SK-N-SH (cell line): ENCODE data around the gene MOB2. TPM values are rescaled to one million over a fixed set of nuclear protein-coding genes. Genes with fewer than 3 reads are reported as not detected.
"Not testable (repeated sequence)": the region's sequence is repeated elsewhere in the genome, so short reads cannot be mapped to it uniquely, and the experiment has no call there.

Source experiments
- CTCF ChIA-PET: fragments of 300-600, 350-600 bp; formaldehyde crosslinking; extraction: SDS; loops from one replicate; lab custom pipeline; 2021; lab: Yijun Ruan, JAX
- POLR2A ChIA-PET: fragments of 350-600 bp; sonication (Branson Sonifier 250); formaldehyde crosslinking; extraction: SDS; loops from one replicate; lab custom pipeline; 2020; ENCODE audit warnings: antibody characterized with exemption, inconsistent platforms; lab: Yijun Ruan, JAX
- DNase-seq: peaks from one replicate; pipeline ENCODE4 v3.0.0; 2012
- H2AFZ ChIP-seq: fragments of 200-600 bp; sonication (generic); 2 replicates; pipeline ENCODE4 v1.8.1; 2016; ENCODE audit warnings: antibody characterized with exemption, mild to moderate bottlenecking, low read depth
- H3F3A ChIP-seq: fragments of 200-600 bp; sonication (generic); replicated peaks from 2 replicates; pipeline ENCODE3; 2016; ENCODE audit warnings: antibody characterized with exemption, mild to moderate bottlenecking; ENCODE audit not compliant: insufficient read depth
- H3K27ac ChIP-seq, 2 experiments: fragments of 200-500 bp in 1 of 2; fragments of 200-600 bp in 1 of 2; sonication (Bioruptor generic) in 1 of 2; sonication (generic), shearing (Covaris generic) in 1 of 2; 2 replicates each; pipeline versions ENCODE4 v1.5.1 to v1.6.1; 2014 to 2016; ENCODE audit warnings: low read depth in 2 of 2, inconsistent platforms in 1 of 2, low read length in 1 of 2, mild to moderate bottlenecking in 1 of 2, mixed read lengths in 1 of 2
- H3K27me3 ChIP-seq: fragments of 200-600 bp; sonication (generic), shearing (Covaris generic); 2 replicates; pipeline ENCODE4 v1.6.1; 2016; ENCODE audit warnings: mixed run types; ENCODE audit not compliant: insufficient read depth
- H3K36me3 ChIP-seq, 2 experiments: fragments of 200-500 bp in 1 of 2; fragments of 200-600 bp in 1 of 2; sonication (Bioruptor generic) in 1 of 2; sonication (generic) in 1 of 2; replicated peaks in 1 of 2; 2 replicates each; pipeline versions ENCODE3 to v1.5.1; 2014 to 2016; ENCODE audit warnings: low read length in 1 of 2, mild to moderate bottlenecking in 1 of 2; ENCODE audit not compliant: insufficient read depth in 2 of 2, control insufficient read depth in 1 of 2
- H3K4me1 ChIP-seq, 2 experiments: fragments of 200-500 bp in 1 of 2; fragments of 200-600 bp in 1 of 2; sonication (Bioruptor generic) in 1 of 2; sonication (generic), shearing (Covaris generic) in 1 of 2; 2 replicates each; pipeline versions ENCODE4 v1.5.1 to v1.6.1; 2014 to 2016; ENCODE audit warnings: low read depth in 1 of 2, low read length in 1 of 2, mixed run types in 1 of 2; ENCODE audit not compliant: insufficient read depth in 2 of 2, control insufficient read depth in 1 of 2
- H3K4me2 ChIP-seq: fragments of 200-600 bp; sonication (generic), shearing (Covaris generic); 2 replicates; pipeline ENCODE4 v1.6.1; 2017; ENCODE audit warnings: mixed run types
- H3K4me3 ChIP-seq, 2 experiments: fragments of 200-500 bp in 1 of 2; fragments of 200-600 bp in 1 of 2; sonication (Bioruptor generic) in 1 of 2; sonication (generic), shearing (Covaris generic) in 1 of 2; 2 replicates each; pipeline versions ENCODE4 v1.5.1 to v1.8.1; 2014 to 2016; ENCODE audit warnings: low read depth in 2 of 2, inconsistent platforms in 1 of 2, low read length in 1 of 2, mild to moderate bottlenecking in 1 of 2, mixed read lengths in 1 of 2, moderate library complexity in 1 of 2
- H3K79me2 ChIP-seq: fragments of 200-600 bp; sonication (generic); 2 replicates; pipeline ENCODE4 v1.8.1; 2017; ENCODE audit warnings: mild to moderate bottlenecking; ENCODE audit not compliant: insufficient read depth
- H3K9ac ChIP-seq: fragments of 200-600 bp; sonication (generic); 2 replicates; pipeline ENCODE4 v1.6.1; 2017; ENCODE audit warnings: mixed run types
- H3K9me2 ChIP-seq: fragments of 200-600 bp; sonication (generic); 2 replicates; pipeline ENCODE4 v1.6.1; 2017; ENCODE audit warnings: mixed run types
- H3K9me3 ChIP-seq: fragments of 200-600 bp; sonication (generic); 2 replicates; pipeline ENCODE4 v1.6.1; 2017; ENCODE audit warnings: mixed run types, mild to moderate bottlenecking, moderate library complexity
- H4K20me1 ChIP-seq: fragments of 200-600 bp; sonication (generic); 2 replicates; pipeline ENCODE4 v1.6.1; 2017; ENCODE audit warnings: mild to moderate bottlenecking, mixed run types; ENCODE audit not compliant: insufficient read depth
- ELF1 ChIP-seq: IDR thresholded peaks from 2 replicates; pipeline ENCODE4 v1.4.0; 2012
- EP300 ChIP-seq, 2 experiments: IDR thresholded peaks; 2 replicates each; pipeline versions ENCODE4 v1.4.0 to v1.6.1; 2012; ENCODE audit warnings: borderline replicate concordance in 1 of 2, low read depth in 1 of 2, low read length in 1 of 2
- EZH2phosphoT487 ChIP-seq: fragments of 200-600 bp; sonication (generic); IDR thresholded peaks from 2 replicates; pipeline ENCODE4 v1.6.1; 2017; ENCODE audit warnings: low read depth, mixed run types, mild to moderate bottlenecking, antibody characterized with exemption, moderate library complexity, borderline replicate concordance
- FOSL2 ChIP-seq: IDR thresholded peaks from 2 replicates; pipeline ENCODE4 v1.4.0; 2012; ENCODE audit warnings: low read depth, mild to moderate bottlenecking, moderate library complexity, borderline replicate concordance
- FOXM1 ChIP-seq: IDR thresholded peaks from 2 replicates; pipeline ENCODE4 v1.4.0; 2012; ENCODE audit warnings: low read depth, mild to moderate bottlenecking
- GABPA ChIP-seq: IDR thresholded peaks from 2 replicates; pipeline ENCODE4 v1.4.0; 2012; ENCODE audit warnings: low read depth, mild to moderate bottlenecking
- GATA2 ChIP-seq: sonication (generic); formaldehyde crosslinking; IDR thresholded peaks from 2 replicates; pipeline ENCODE4 v1.5.0; 2020; ENCODE audit warnings: mild to moderate bottlenecking, missing genetic modification reagents
- MEF2A ChIP-seq: IDR thresholded peaks from 2 replicates; pipeline ENCODE4 v1.4.0; 2012; ENCODE audit warnings: low read depth, borderline replicate concordance
- MXI1 ChIP-seq: IDR thresholded peaks from 2 replicates; pipeline ENCODE4 v1.6.1; 2012; ENCODE audit warnings: mild to moderate bottlenecking, low read depth, low read length, improper control_type of control experiment
- NRF1 ChIP-seq: IDR thresholded peaks from 2 replicates; pipeline ENCODE4 v1.6.1; 2012; ENCODE audit warnings: low read depth, mild to moderate bottlenecking, low read length
- POLR2AphosphoS5 ChIP-seq: IDR thresholded peaks from 2 replicates; pipeline ENCODE4 v1.6.1; 2012; ENCODE audit warnings: low read depth, low read length
- RCOR1 ChIP-seq: fragments of 150-350 bp; IDR thresholded peaks from 2 replicates; pipeline ENCODE4 v1.6.1; 2017; ENCODE audit warnings: antibody characterized with exemption, low read length
- RXRA ChIP-seq: IDR thresholded peaks from 2 replicates; pipeline ENCODE4 v1.4.0; 2012; ENCODE audit warnings: low read depth, mild to moderate bottlenecking, borderline replicate concordance
- SIN3A ChIP-seq: IDR thresholded peaks from 2 replicates; pipeline ENCODE4 v1.6.1; 2012; ENCODE audit warnings: low read depth, mild to moderate bottlenecking, low read length, moderate library complexity, borderline replicate concordance
- TAF1 ChIP-seq: IDR thresholded peaks from 2 replicates; pipeline ENCODE4 v1.6.1; 2012; ENCODE audit warnings: low read depth, mild to moderate bottlenecking, low read length, moderate library complexity, borderline replicate concordance
- USF1 ChIP-seq: IDR thresholded peaks from 2 replicates; pipeline ENCODE4 v1.4.0; 2012; ENCODE audit warnings: low read depth, borderline replicate concordance
- USF2 ChIP-seq: fragments of 150-350 bp; IDR thresholded peaks from 2 replicates; pipeline ENCODE4 v1.6.1; 2017; ENCODE audit warnings: antibody characterized with exemption, low read length, low read depth, borderline replicate concordance
- ZBTB33 ChIP-seq: IDR thresholded peaks from 2 replicates; pipeline ENCODE4 v1.4.0; 2012; ENCODE audit warnings: low read depth, borderline replicate concordance
- whole genome bisulfite sequencing: methylation state at CpG from one replicate; pipeline ENCODE4 v1.1.6; 2017; ENCODE audit warnings: low lambda C conversion rate; 5-methylcytosine and 5-hydroxymethylcytosine counted together
- polyA plus RNA-seq, 3 experiments: library from polyadenylated mRNA; depleted of rRNA; stranded (reverse); fragments of >200 nt; gene quantifications; 2 replicates each; pipeline ENCODE4 v1.2.3, GENCODE V29; 2012

Gene MOB2
- polyA plus RNA-seq, 1 of the 3 experiments (the other 2 are of a cell fraction): 45.8 TPM

GRCh38 chr11:1512531-1513258, 26.1 kb upstream of the MOB2 start:
- H3K27ac ChIP-seq, H3K36me3 ChIP-seq, H2AFZ ChIP-seq, H3F3A ChIP-seq, POLR2A ChIA-PET, H3K4me2 ChIP-seq, H3K27me3 ChIP-seq, H3K9me3 ChIP-seq, H3K4me3 ChIP-seq, H3K9ac ChIP-seq, H3K9me2 ChIP-seq: not testable (repeated sequence)
- Histone ChIP-seq H3K4me1 (peaks cover 0 to 32% of the 10 kb centered on the region in 2 experiments; a peak in 1 of 4 replicates), H3K79me2 (peaks cover 57% of the 10 kb centered on the region), H4K20me1 (peaks cover 85% of the 10 kb centered on the region)
- peak; percentile 74 for DNase-seq
- 72% methylated on average over 9 of the region's 9 CpGs for WGBS
- CTCF ChIA-PET: interaction anchor here (3.9 kb wide), 1 partner anchor 220 kb away, joined by 24 read pairs; no protein-coding TSS in a partner anchor

- CTCF ChIA-PET: no interaction called here
- TF ChIP-seq FOSL2 (no peak), USF2 (no peak), RXRA (no peak), USF1 (no peak)
- POLR2A ChIA-PET: no interaction called here
- H4K20me1 ChIP-seq: peaks cover 85% of the 10 kb centered on the region
- H3K4me2 ChIP-seq: no peak overlapping the region
- no peaks in the 10 kb centered on the region for H3K27me3 ChIP-seq
- no peak overlapping the region for H3K9ac ChIP-seq
- H3K79me2 ChIP-seq: peaks cover 60% of the 10 kb centered on the region
- no peak overlapping the region for H2AFZ ChIP-seq
- peaks cover 4% of the 10 kb centered on the region for H3F3A ChIP-seq
- 91% methylated on average over 11 of the region's 12 CpGs for WGBS
- peaks cover 0 to 37% of the 10 kb centered on the region in 2 experiments; a peak in 1 of 4 replicates for H3K4me1 ChIP-seq
- no peak overlapping the region; a peak in 1 of 4 replicates for H3K27ac ChIP-seq
- no peaks in the 10 kb centered on the region for H3K9me2 ChIP-seq
- DNase-seq: no peak
- no peak overlapping the region for H3K4me3 ChIP-seq
- H3K36me3 ChIP-seq: no peaks in the 10 kb centered on the region
- H3K9me3 ChIP-seq: no peaks in the 10 kb centered on the region
Measured at GRCh38 chr11:1511937-1512496, 25.4 kb upstream of the MOB2 start.

GRCh38 chr11:1510928-1511327, 24.3 kb upstream of the MOB2 start:
- DNase-seq: no peak
- Histone ChIP-seq H3K4me1 (peaks cover 0 to 42% of the 10 kb centered on the region in 2 experiments; a peak in 1 of 4 replicates), H3K9ac (no peak overlapping the region), H3K9me2 (no peaks in the 10 kb centered on the region), H3K9me3 (no peaks in the 10 kb centered on the region), H3K27ac (no peak overlapping the region), H3K4me3 (no peak overlapping the region), H4K20me1 (peaks cover 85% of the 10 kb centered on the region), H3K27me3 (no peaks in the 10 kb centered on the region), H3K4me2 (no peak overlapping the region), H3K36me3 (no peaks in the 10 kb centered on the region), H3F3A (peaks cover 4% of the 10 kb centered on the region), H2AFZ (no peak overlapping the region), H3K79me2 (peaks cover 59% of the 10 kb centered on the region)
- ChIA-PET POLR2A (no interaction called here), CTCF (interaction anchor here (1.5 kb wide), 1 partner anchor 217 kb away, joined by 5 read pairs; no protein-coding TSS in a partner anchor)
- WGBS: 88% methylated on average over 5 of the region's 11 CpGs
- no peak for TF ChIP-seq NRF1
- no peak for TF ChIP-seq GABPA
- no peak for TF ChIP-seq TAF1
- TF ChIP-seq ELF1: no peak
- no peak for TF ChIP-seq EZH2phosphoT487
- no peak for TF ChIP-seq RCOR1
- TF ChIP-seq POLR2AphosphoS5: no peak
- no peak for TF ChIP-seq MXI1
- TF ChIP-seq FOXM1: no peak
- TF ChIP-seq SIN3A: no peak
- no peak for TF ChIP-seq ZBTB33
- TF ChIP-seq GATA2 (CRISPR knock-in tag): no peak
- TF ChIP-seq MEF2A: no peak
- no peak for TF ChIP-seq EP300 (IDR thresholded peaks at IDR 0.05; ENCODE audit: borderline replicate concordance in 1 of 2, low read depth in 1 of 2, low read length in 1 of 2)
